ENCODE measurements around the gene ANKLE1.

The ANKLE1 gene

DNA sequence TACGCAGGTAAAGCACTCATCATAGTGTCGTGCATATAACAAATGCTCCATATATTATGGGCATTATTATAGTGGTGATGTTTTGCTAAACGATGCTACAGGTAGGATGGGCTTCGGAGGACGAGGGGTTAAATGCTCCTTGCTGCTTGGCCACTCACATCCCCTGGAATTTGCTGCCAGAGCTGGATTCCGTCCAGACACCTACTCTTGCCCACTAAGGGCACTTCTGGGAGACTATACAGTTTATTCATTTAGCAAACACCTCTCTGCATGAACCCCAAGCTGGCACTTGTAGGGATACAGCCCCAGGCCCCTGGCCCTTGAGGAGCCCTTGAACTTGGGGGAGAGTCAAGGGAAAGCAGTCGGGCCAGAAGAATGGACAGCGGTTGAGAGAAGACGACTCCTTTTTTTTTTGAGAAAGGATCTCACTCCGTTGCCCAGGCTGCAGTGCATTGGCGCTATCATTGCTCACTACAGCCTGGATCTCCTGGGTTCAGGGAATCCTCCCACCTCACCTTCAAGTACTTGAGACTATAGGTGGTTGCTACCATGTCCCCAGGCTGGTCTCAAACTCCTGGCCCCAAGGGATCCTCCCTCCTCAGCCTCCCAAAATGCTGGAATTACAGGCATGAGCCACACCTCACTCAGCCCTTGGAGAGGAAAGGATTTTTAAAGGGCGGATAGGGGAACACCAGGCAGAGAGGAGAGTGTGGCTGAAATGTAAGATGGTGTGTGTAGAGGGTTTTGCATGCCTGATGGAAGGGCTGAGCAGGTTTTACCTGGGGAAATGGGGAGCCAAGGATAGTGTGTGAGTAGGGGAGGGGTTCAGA is 22.9 kb downstream of the ANKLE1 start:
- TF ChIP-seq TAF1 (IDR thresholded peaks at IDR 0.05; ENCODE audit: borderline replicate concordance, insufficient read depth, low read length) (no peak), FOXP2 (optimal IDR thresholded peaks at IDR 0.05; ENCODE audit: borderline replicate concordance, extremely low read depth, extremely low read length, insufficient read depth) (no peak), SIN3A (IDR thresholded peaks at IDR 0.05; ENCODE audit: borderline replicate concordance, insufficient read depth, low read length) (no peak)
- TF ChIP-seq, protein P1, sequence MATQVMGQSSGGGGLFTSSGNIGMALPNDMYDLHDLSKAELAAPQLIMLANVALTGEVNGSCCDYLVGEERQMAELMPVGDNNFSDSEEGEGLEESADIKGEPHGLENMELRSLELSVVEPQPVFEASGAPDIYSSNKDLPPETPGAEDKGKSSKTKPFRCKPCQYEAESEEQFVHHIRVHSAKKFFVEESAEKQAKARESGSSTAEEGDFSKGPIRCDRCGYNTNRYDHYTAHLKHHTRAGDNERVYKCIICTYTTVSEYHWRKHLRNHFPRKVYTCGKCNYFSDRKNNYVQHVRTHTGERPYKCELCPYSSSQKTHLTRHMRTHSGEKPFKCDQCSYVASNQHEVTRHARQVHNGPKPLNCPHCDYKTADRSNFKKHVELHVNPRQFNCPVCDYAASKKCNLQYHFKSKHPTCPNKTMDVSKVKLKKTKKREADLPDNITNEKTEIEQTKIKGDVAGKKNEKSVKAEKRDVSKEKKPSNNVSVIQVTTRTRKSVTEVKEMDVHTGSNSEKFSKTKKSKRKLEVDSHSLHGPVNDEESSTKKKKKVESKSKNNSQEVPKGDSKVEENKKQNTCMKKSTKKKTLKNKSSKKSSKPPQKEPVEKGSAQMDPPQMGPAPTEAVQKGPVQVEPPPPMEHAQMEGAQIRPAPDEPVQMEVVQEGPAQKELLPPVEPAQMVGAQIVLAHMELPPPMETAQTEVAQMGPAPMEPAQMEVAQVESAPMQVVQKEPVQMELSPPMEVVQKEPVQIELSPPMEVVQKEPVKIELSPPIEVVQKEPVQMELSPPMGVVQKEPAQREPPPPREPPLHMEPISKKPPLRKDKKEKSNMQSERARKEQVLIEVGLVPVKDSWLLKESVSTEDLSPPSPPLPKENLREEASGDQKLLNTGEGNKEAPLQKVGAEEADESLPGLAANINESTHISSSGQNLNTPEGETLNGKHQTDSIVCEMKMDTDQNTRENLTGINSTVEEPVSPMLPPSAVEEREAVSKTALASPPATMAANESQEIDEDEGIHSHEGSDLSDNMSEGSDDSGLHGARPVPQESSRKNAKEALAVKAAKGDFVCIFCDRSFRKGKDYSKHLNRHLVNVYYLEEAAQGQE (IDR thresholded peaks at IDR 0.05; ENCODE audit: insufficient read depth in 1 of 2, low read depth in 2 of 2, low read length in 2 of 2), result no peak

DNA sequence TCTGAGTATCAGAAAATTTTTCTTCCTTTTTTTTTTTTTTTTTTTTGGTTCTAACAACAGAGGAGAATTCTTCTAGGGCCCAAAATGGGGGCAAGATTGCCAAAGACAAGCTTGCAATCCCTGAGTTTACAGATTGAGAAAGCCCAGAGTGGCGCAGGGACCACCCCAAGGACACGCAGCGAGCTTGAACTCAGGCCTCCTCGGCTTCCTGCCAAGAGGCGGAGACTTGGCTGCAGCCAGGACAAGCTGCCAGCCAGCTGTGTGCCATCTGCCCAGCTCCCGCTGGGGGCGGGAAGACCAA is 23.5 kb downstream of the ANKLE1 start:
- TF ChIP-seq, protein P1 (IDR thresholded peaks at IDR 0.05; ENCODE audit: insufficient read depth in 1 of 2, low read depth in 2 of 2, low read length in 2 of 2), result no peak
- TF ChIP-seq SIN3A (IDR thresholded peaks at IDR 0.05; ENCODE audit: borderline replicate concordance, insufficient read depth, low read length) (no peak), FOXP2 (optimal IDR thresholded peaks at IDR 0.05; ENCODE audit: borderline replicate concordance, extremely low read depth, extremely low read length, insufficient read depth) (no peak), TAF1 (IDR thresholded peaks at IDR 0.05; ENCODE audit: borderline replicate concordance, insufficient read depth, low read length) (no peak)

DNA sequence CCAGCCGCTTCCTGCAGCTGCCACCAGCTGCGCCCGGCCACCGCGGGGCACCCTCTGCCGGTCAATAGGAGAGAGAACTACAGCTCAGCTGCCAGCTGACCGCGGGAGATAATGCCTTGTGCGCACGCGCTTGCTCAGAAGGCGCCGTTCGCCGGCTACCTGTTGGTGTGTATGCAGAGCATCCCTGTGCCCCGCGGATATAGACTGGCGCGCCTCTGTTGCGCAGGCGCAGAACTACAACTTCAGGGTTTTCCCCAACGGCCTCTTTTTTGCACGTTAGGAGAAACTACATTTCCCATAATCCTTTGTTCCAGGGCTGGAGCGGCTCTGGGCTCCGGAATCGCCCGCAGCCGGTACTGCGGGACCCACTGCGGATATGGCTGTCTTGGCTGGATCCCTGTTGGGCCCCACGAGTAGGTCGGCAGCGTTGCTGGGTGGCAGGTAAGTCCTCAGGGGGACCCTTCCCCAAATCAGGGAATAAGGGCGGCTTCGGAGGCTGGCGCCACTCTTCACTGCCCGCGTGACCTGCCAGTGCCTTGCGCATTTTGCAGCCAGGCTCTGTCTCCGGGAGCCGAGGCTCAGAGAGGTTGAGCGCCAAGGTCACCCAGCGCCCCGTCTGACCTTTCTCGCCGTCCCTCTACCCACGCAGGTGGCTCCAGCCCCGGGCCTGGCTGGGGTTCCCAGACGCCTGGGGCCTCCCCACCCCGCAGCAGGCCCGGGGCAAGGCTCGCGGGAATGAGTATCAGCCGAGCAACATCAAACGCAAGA is 24.0 kb downstream of the ANKLE1 start, which contains the start of gene MRPL34:
Gene MRPL34, plus strand, starts transcription at position 356 of the 768 bp plus-strand sequence. Its CDS starts 21 bp downstream, at position 377.
- TF ChIP-seq POLR2AphosphoS5 (IDR thresholded peaks at IDR 0.05; ENCODE audit: low read depth, low read length) (peak; percentile 74), FOXP2 (optimal IDR thresholded peaks at IDR 0.05; ENCODE audit: borderline replicate concordance, extremely low read depth, extremely low read length, insufficient read depth) (peak; percentile 93), TAF1 (IDR thresholded peaks at IDR 0.05; ENCODE audit: borderline replicate concordance, insufficient read depth, low read length) (peak; percentile 75), SIN3A (IDR thresholded peaks at IDR 0.05; ENCODE audit: borderline replicate concordance, insufficient read depth, low read length) (no peak)
- TF ChIP-seq, protein P1 (IDR thresholded peaks at IDR 0.05; ENCODE audit: insufficient read depth in 1 of 2, low read depth in 2 of 2, low read length in 2 of 2), result no peak

DNA sequence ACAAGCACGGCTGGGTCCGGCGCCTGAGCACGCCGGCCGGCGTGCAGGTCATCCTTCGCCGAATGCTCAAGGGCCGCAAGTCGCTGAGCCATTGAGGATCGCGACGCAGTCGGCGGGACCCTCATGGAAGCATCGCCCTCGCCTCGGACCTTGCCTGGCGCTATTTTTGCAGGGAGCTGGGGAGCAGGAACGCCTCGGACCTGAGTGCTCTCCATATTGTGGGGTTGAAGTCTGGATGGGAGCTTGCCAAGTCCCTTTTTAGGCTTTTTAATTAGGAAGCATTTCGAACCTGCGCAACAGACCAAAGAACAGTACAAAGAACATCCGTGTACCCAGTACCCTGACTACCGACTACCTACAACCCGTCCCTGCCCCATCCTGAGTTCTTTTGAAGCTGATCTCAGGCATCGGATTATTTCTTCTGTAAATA is 24.6 kb downstream of the ANKLE1 start:
- TF ChIP-seq, protein P1 (IDR thresholded peaks at IDR 0.05; ENCODE audit: insufficient read depth in 1 of 2, low read depth in 2 of 2, low read length in 2 of 2), result no peak
- TF ChIP-seq FOXP2 (optimal IDR thresholded peaks at IDR 0.05; ENCODE audit: borderline replicate concordance, extremely low read depth, extremely low read length, insufficient read depth), result no peak
- no peak for TF ChIP-seq POLR2AphosphoS5 (IDR thresholded peaks at IDR 0.05; ENCODE audit: low read depth, low read length)
- TF ChIP-seq TAF1 (IDR thresholded peaks at IDR 0.05; ENCODE audit: borderline replicate concordance, insufficient read depth, low read length), result no peak
- no peak for TF ChIP-seq SIN3A (IDR thresholded peaks at IDR 0.05; ENCODE audit: borderline replicate concordance, insufficient read depth, low read length)
